Neural crest cell (in vitro differentiated cells): ENCODE measurements around the gene RFX2. TPM values are rescaled to one million over a fixed set of nuclear protein-coding genes. Genes with fewer than 3 reads are reported as not detected.

ENCODE experiments used
- DNase-seq: peaks from one replicate; pipeline ENCODE4 v3.0.0; 2021; ENCODE audit warnings: low read depth, mixed read lengths, low spot score
- H3K27ac Mint-ChIP-seq: one replicate; pipeline ENCODE4 v1.8.0; 2021; ENCODE audit warnings: mild to moderate bottlenecking, mixed read lengths; ENCODE audit not compliant: unreplicated experiment
- H3K27me3 Mint-ChIP-seq: 2 replicates; pipeline ENCODE4 v1.8.0; 2021; ENCODE audit warnings: low read depth, mild to moderate bottlenecking, mixed read lengths
- H3K36me3 Mint-ChIP-seq: 2 replicates; pipeline ENCODE4 v1.8.0; 2021; ENCODE audit warnings: low read depth, mild to moderate bottlenecking, mixed read lengths
- H3K4me1 Mint-ChIP-seq: 2 replicates; pipeline ENCODE4 v1.8.0; 2021; ENCODE audit warnings: mixed read lengths
- H3K4me3 Mint-ChIP-seq: one replicate; pipeline ENCODE4 v1.8.0; 2021; ENCODE audit warnings: mild to moderate bottlenecking, mixed read lengths
- H3K9me3 Mint-ChIP-seq: 2 replicates; pipeline ENCODE4 v1.8.0; 2021; ENCODE audit warnings: mixed read lengths
- total RNA-seq: library from RNA; stranded (reverse); gene quantifications from 2 replicates; pipeline ENCODE4 v1.2.1, GENCODE V29; 2021
- TF ChIP-seq, protein P1 (sequence below): fragments of 200-600 bp; sonication (generic); conservative IDR thresholded peaks from 2 replicates; pipeline ENCODE4 v1.5.0; 2021; ENCODE audit warnings: antibody characterized with exemption, mild to moderate bottlenecking

Gene RFX2
- total RNA-seq, 1 donor from 2014 or later: 17.2 TPM

DNA sequence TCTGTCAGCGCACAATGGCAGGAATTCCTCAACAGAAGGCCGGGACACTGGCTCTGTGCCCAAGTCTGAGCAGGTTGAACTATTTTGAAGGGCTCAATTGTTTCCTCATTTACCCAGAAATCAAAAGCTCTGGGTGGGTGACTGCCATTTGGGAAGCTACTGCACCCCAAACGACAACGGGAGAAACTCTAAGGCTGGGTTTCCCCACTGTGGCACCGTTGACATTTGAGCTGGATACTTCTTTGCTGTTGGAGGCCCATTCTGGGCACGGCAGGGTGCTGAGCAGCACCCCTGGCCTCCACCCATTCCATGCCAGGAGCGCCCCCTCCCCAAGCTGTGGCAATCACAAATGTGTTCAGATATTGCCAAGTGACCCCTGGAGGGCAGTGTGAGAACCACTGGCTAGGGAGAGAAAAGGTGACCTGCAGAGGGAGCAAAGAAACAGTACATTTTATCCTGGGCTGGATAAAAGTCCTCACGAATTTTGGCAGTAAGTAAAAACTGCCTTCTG, 62.5 kb downstream of the RFX2 start:
- DNase-seq: peak; percentile 42
- peaks cover 11% of the 10 kb centered on the region for H3K4me1 Mint-ChIP-seq
- no peaks in the 10 kb centered on the region for H3K9me3 Mint-ChIP-seq
- no peaks in the 10 kb centered on the region for H3K27me3 Mint-ChIP-seq
- H3K36me3 Mint-ChIP-seq: peaks cover 4% of the 10 kb centered on the region
- H3K27ac Mint-ChIP-seq: no peak overlapping the region
- H3K4me3 Mint-ChIP-seq: no peak overlapping the region
- TF ChIP-seq, protein P1, sequence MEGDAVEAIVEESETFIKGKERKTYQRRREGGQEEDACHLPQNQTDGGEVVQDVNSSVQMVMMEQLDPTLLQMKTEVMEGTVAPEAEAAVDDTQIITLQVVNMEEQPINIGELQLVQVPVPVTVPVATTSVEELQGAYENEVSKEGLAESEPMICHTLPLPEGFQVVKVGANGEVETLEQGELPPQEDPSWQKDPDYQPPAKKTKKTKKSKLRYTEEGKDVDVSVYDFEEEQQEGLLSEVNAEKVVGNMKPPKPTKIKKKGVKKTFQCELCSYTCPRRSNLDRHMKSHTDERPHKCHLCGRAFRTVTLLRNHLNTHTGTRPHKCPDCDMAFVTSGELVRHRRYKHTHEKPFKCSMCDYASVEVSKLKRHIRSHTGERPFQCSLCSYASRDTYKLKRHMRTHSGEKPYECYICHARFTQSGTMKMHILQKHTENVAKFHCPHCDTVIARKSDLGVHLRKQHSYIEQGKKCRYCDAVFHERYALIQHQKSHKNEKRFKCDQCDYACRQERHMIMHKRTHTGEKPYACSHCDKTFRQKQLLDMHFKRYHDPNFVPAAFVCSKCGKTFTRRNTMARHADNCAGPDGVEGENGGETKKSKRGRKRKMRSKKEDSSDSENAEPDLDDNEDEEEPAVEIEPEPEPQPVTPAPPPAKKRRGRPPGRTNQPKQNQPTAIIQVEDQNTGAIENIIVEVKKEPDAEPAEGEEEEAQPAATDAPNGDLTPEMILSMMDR: peak; percentile 65

DNA sequence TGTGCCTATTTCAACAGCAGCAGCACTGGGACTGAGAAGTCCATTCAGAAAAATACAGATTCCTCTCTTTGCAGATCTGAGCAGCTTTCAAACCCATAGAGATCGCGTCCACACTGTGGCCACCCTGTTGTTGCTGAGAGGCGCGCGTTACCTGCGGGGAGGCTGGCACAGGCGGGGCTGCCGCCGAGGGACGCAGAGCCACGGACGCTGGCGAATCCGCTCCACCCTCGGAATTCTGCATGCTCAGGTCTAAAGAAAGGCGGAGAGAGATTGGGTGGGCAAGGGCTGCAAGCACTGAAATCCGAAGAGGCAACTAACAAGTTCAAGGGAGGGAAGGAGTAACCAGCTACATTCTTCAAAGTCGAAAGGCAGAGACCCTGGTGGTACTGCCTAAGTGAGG, 63.0 kb downstream of the RFX2 start:
- no peak for DNase-seq
- Mint-ChIP-seq H3K27me3 (no peaks in the 10 kb centered on the region), H3K4me1 (peaks cover 11% of the 10 kb centered on the region), H3K4me3 (no peak overlapping the region), H3K9me3 (no peaks in the 10 kb centered on the region), H3K27ac (no peak overlapping the region), H3K36me3 (peaks cover 4% of the 10 kb centered on the region)
- TF ChIP-seq, protein P1: no peak

DNA sequence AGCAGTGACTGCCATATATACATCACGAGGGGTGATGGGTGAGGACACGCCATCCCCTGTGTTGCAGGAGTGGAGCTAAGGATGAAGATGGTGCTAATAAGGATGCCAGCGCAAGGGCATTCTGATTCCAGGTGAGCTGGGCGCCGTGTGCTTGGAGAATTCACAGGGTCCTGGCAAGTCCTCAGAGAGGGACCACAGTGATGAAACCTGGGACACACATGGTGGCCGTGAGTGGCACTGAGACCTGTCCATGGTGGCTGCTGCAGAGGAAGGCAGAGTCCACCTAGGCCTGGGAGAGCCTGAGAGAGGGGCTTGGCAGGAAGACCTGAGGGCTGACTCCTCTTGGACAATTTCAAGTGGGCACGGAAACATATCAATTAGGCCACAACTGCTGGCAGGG, 65.2 kb downstream of the RFX2 start:
- TF ChIP-seq, protein P1: no peak
- Mint-ChIP-seq H3K27me3 (no peaks in the 10 kb centered on the region), H3K9me3 (no peaks in the 10 kb centered on the region), H3K4me3 (no peak overlapping the region), H3K36me3 (no peaks in the 10 kb centered on the region), H3K27ac (peak overlapping the region; percentile 12), H3K4me1 (peaks cover 11% of the 10 kb centered on the region)
- no peak for DNase-seq

DNA sequence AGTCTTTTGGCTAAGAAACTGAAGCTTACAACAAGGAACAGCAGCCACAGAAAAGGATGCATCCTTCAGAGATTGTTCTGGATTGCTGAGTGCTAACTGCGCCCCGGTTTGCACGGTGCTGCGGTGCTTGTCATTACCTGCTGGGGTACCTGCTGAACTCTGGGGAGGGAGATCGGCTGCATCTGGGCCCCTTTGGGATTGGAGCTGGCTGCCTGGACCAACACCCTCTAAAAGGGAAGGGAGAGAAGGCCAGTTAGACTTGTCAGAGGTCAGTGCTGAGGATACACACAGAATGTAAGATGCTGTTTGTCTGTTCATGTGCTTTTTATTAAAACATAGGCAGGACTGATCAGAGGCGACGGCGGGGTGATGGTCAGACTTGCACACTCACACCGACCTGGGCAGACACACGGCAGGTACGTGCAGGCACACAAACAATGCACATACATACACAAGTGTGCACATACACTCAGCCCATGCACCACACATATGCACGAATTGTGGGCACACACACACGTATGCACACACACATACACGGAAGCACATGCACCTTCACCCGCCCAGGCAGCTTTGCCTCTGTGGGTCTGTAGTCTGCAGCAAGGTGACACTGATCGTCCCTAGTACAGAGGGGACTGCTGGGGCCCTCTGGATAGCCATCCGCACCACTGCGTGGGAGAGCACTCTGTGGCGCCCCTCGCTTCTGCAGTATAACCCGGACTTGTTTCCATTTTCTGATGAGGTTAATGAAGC, 66.1 kb downstream of the RFX2 start:
- peaks cover 11% of the 10 kb centered on the region for H3K4me1 Mint-ChIP-seq
- no peak for DNase-seq
- no peak overlapping the region for H3K4me3 Mint-ChIP-seq
- H3K9me3 Mint-ChIP-seq: no peaks in the 10 kb centered on the region
- TF ChIP-seq, protein P1: no peak
- H3K27ac Mint-ChIP-seq: no peak overlapping the region
- no peaks in the 10 kb centered on the region for H3K27me3 Mint-ChIP-seq
- peaks cover under 1% of the 10 kb centered on the region for H3K36me3 Mint-ChIP-seq

DNA sequence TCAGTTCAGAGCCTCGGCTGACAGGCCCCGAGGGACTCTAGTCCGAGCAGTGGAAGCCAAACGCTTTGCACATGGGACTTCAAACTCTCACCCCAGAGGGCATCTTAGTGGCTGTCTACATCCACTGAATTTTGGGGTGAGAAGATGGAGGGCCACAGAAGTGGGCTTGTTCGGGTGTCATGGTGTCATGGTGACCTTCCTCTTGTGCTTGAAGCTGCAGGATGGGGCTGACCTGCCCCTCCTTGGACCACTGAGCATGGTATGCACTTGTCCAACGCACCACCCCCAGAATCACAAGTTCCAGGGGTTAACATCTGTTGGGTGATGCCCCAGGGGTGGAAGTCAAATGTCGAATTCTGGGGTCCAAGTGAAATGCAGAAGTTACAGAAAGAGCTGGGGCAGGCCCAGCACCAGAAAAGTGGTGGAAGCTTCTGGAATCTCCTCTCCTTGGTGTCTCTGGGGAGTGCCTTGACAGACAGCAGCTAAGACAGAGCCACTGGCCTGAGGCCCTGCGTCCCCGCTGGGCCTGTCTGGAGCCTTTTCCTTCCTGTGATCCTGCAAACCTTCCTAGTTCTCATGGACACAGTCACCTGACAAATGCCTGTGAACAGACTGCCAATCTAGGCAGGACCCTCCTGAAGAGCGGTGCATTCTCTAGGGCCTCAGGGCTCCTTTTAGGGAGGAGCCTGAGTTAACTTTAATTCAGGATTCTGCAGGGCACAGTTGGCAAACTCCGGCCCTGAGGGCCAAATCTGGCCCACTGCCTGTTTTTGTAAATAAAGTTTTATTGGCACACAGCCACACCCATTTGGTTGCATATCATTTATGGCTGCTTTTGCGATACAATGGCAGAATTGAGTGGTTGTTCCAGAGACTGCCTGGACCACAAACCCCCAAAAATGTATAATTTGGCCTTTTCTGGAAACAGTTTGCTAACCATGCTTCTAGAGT, 67.2 kb downstream of the RFX2 start:
- Mint-ChIP-seq H3K27ac (no peak overlapping the region), H3K36me3 (peaks cover 8% of the 10 kb centered on the region), H3K27me3 (no peaks in the 10 kb centered on the region), H3K4me1 (peaks cover 2% of the 10 kb centered on the region), H3K9me3 (no peaks in the 10 kb centered on the region), H3K4me3 (no peak overlapping the region)
- DNase-seq: no peak
- TF ChIP-seq, protein P1: no peak
